SK-N-SH treated with all-trans-retinoic acid at 6 μM for 48 hours (cell line): ENCODE data around the gene MYH7B.

Experiments
- ATAC-seq: fragments of 200-7000 bp; cut with Tn5 transposase; 3 replicates; pipeline ENCODE4 v1.9.1; 2020; ENCODE audit warnings: mild to moderate bottlenecking, moderate library complexity
- ARNTL ChIP-seq: fragments of 450-650 bp; formaldehyde crosslinking; IDR thresholded peaks from 2 replicates; pipeline ENCODE4 v1.5.0; 2020; ENCODE audit warnings: low read depth, mild to moderate bottlenecking, moderate library complexity, borderline replicate concordance
- CREB5 ChIP-seq: fragments of 250-450 bp; sonication (Bioruptor Pico); IDR thresholded peaks from 2 replicates; pipeline ENCODE4 v1.5.1; 2020; ENCODE audit warnings: low read depth, mild to moderate bottlenecking, moderate library complexity
- CSDC2 ChIP-seq: fragments of 250-450 bp; sonication (Bioruptor Pico); IDR thresholded peaks from 2 replicates; pipeline ENCODE4 v1.5.0; 2020; ENCODE audit warnings: mild to moderate bottlenecking, moderate library complexity
- CSRNP3 ChIP-seq: fragments of 250-450 bp; sonication (Bioruptor Pico); IDR thresholded peaks from 2 replicates; pipeline ENCODE4 v1.5.1; 2021; ENCODE audit warnings: mild to moderate bottlenecking, moderate library complexity
- ESRRG ChIP-seq: fragments of 250-450 bp; sonication (Bioruptor Pico); IDR thresholded peaks from 2 replicates; pipeline ENCODE4 v1.6.1; 2021; ENCODE audit warnings: mild to moderate bottlenecking
- GLIS3 ChIP-seq: fragments of 250-450 bp; sonication (Bioruptor Pico); IDR thresholded peaks from 2 replicates; pipeline ENCODE4 v1.5.0; 2020; ENCODE audit warnings: mild to moderate bottlenecking, moderate library complexity
- ISL1 ChIP-seq: fragments of 250-450 bp; sonication (Bioruptor Pico); IDR thresholded peaks from 2 replicates; pipeline ENCODE4 v2.1.2; 2022; ENCODE audit warnings: mild to moderate bottlenecking, moderate library complexity
- PPARA ChIP-seq: fragments of 250-450 bp; sonication (Bioruptor Pico); IDR thresholded peaks from 2 replicates; pipeline ENCODE4 v1.5.0; 2020; ENCODE audit warnings: mild to moderate bottlenecking, borderline replicate concordance
- RARB ChIP-seq: fragments of 250-450 bp; sonication (Bioruptor Pico); IDR thresholded peaks from 2 replicates; pipeline ENCODE4 v1.8.0; 2021; ENCODE audit warnings: mild to moderate bottlenecking, moderate library complexity
- SNAI2 ChIP-seq: fragments of 250-450 bp; sonication (Bioruptor Pico); IDR thresholded peaks from 2 replicates; pipeline ENCODE4 v1.5.0; 2020; ENCODE audit warnings: mild to moderate bottlenecking, moderate library complexity
- TCF4 ChIP-seq: fragments of 250-450 bp; sonication (Bioruptor Pico); IDR thresholded peaks from 2 replicates; pipeline ENCODE4 v1.8.0; 2021; ENCODE audit warnings: mild to moderate bottlenecking, moderate library complexity, borderline replicate concordance
- TOX ChIP-seq: fragments of 250-450 bp; sonication (Bioruptor Pico); IDR thresholded peaks from 2 replicates; pipeline ENCODE4 v1.8.0; 2021; ENCODE audit warnings: mild to moderate bottlenecking, moderate library complexity, borderline replicate concordance
- ZFP3 ChIP-seq: fragments of 250-450 bp; sonication (Bioruptor Pico); IDR thresholded peaks from 2 replicates; pipeline ENCODE4 v1.5.0; 2020; ENCODE audit warnings: mild to moderate bottlenecking, moderate library complexity
- ZFP30 ChIP-seq: fragments of 450-650 bp; formaldehyde crosslinking; IDR thresholded peaks from 2 replicates; pipeline ENCODE4 v1.5.0; 2022; ENCODE audit warnings: mild to moderate bottlenecking, moderate library complexity
- ZNF70 ChIP-seq: fragments of 450-650 bp; formaldehyde crosslinking; IDR thresholded peaks from 2 replicates; pipeline ENCODE4 v1.5.0; 2020; ENCODE audit warnings: mild to moderate bottlenecking, moderate library complexity
- ZNF8 ChIP-seq: fragments of 450-650 bp; formaldehyde crosslinking; IDR thresholded peaks from 2 replicates; pipeline ENCODE4 v1.5.0; 2020; ENCODE audit warnings: mild to moderate bottlenecking, moderate library complexity
- TF ChIP-seq, protein P1 (sequence below): fragments of 250-450 bp; sonication (Bioruptor Pico); IDR thresholded peaks from 2 replicates; pipeline ENCODE4 v1.5.0; 2020; ENCODE audit warnings: mild to moderate bottlenecking, moderate library complexity

The MYH7B gene

GRCh38 chr20:34983089-34983820, 27.6 kb downstream of the MYH7B start:
- ATAC-seq, result no peak
- TF ChIP-seq SNAI2, result no peak
- TF ChIP-seq, all 23 proteins: peak for 0

GRCh38 chr20:34983995-34984735, 28.5 kb downstream of the MYH7B start:
- no peak for ATAC-seq

DNA sequence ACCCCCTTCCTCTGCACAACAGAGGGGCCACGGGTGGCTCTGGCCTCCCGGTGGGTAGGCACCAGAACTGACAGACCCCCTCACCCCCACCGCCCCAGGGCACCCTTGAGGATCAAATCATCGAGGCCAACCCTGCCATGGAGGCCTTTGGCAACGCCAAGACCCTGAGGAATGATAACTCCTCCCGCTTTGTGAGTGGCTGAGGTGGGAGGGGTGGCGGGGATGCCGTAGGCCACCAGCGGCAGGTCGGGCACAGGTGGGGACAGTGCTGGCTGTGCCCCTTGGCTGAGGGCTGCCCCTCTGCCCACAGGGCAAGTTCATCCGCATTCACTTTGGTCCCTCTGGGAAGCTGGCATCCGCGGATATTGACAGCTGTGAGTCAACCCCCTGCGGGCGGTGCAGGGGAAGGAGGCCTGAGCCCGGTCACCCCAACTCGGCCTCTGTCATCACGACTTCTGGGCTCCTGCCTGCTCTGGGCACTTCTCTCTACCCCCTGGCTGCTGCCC, 29.1 kb downstream of the MYH7B start:
- TF ChIP-seq ISL1, result no peak
- no peak; the same call in 1 of the 3 replicates for ATAC-seq

More at GRCh38 chr20:34983995-34984735, 28.5 kb downstream of the MYH7B start:
- TF ChIP-seq CSDC2 (CRISPR knock-in tag) (no peak), SNAI2 (no peak), ZFP30 (no peak), ISL1 (no peak), RARB (CRISPR knock-in tag) (no peak), ESRRG (no peak), TCF4 (CRISPR knock-in tag) (no peak)
- TF ChIP-seq, all 23 proteins: peak for 0

DNA sequence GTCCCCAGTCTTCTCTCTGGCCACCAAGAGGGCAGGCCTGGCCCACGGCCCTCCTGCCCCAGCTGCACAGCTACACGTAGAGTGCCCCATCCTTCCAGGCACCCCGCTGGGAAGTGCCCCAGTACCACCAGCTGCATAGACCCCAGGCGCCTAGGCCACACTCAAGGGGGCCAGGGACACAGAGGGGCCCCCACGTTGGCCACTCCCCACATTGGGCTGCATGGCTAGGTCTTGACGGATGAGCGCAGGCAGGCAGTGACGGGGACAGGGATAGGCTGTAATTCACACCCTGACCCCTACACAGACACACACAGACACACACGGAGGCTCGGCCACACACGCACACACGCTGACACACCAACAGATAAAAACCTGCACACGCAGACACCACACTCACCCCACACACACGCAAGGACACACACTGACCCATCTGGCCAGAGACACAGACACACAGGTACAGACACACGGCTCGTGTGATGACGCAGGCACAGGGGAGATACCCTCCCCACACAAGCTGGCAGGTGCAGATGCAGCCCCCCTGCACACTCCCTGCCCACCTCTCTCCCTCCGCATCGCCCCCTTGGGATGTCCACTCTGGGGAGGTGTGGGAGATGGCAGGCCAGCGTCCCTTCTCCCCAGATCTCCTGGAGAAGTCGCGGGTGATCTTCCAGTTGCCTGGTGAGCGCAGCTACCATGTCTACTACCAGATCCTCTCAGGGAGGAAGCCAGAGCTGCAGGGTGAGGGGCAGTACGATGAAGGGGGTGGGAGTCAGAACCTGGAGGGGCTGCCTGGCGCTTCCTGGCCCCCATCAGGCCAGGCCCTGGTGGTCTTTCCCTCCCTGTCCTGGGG, 30.0 kb downstream of the MYH7B start:
- no peak for ATAC-seq

DNA sequence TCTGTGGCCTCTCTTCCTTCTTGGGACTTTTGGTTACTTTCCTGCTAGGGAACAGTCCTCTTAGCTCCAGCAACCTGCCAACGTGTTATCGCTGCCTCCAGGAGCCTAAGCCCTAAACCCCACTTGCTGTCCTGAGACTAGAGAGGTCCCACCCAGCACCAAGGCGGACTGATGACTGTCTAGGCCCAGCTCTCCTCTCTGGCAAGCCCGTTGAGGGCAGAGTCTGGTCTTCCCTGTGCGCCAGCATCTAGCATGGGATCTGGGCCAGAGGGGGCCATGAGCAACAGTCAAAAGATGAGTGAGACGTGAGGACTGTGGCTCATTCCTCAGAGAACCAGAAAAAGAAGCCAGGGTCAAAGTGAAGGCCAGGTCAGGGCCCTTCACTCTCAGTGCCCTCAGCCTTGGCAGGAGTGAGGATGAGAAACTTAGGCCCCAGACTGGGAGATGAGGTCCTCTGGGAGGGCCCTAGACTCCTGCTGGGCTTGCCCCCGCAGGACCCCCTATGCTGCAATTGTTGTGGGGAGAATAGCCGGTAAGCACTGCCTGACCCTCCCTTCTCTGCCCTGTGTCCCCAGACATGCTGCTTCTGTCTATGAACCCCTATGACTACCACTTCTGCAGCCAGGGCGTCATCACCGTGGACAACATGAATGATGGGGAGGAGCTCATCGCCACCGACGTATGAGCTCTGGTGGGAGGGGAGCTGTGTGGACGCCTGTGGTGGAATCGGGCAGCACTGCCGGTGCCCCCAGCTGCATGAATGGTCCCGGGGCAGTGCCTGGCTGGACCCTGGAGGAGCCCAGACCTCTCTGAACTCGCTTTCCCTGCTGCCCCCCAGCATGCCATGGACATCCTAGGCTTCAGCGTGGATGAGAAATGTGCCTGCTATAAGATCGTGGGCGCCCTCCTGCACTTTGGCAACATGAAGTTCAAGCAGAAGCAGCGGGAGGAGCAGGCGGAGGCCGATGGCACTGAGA, 30.9 kb downstream of the MYH7B start:
- peak; percentile 6; the same call in 1 of the 3 replicates for ATAC-seq
- TF ChIP-seq SNAI2 (no peak), ISL1 (no peak), CREB5 (CRISPR knock-in tag) (no peak), ESRRG (no peak), ZNF8 (CRISPR knock-in tag) (no peak), ARNTL (CRISPR knock-in tag) (no peak), TCF4 (CRISPR knock-in tag) (no peak), ZNF70 (CRISPR knock-in tag) (no peak), ZFP30 (no peak), GLIS3 (CRISPR knock-in tag) (no peak), ZFP3 (CRISPR knock-in tag) (no peak), CSDC2 (CRISPR knock-in tag) (no peak), TOX (no peak), PPARA (no peak), CSRNP3 (no peak)

More for the DNA sequence above, 30.0 kb downstream of the MYH7B start:
- TF ChIP-seq, protein P1, sequence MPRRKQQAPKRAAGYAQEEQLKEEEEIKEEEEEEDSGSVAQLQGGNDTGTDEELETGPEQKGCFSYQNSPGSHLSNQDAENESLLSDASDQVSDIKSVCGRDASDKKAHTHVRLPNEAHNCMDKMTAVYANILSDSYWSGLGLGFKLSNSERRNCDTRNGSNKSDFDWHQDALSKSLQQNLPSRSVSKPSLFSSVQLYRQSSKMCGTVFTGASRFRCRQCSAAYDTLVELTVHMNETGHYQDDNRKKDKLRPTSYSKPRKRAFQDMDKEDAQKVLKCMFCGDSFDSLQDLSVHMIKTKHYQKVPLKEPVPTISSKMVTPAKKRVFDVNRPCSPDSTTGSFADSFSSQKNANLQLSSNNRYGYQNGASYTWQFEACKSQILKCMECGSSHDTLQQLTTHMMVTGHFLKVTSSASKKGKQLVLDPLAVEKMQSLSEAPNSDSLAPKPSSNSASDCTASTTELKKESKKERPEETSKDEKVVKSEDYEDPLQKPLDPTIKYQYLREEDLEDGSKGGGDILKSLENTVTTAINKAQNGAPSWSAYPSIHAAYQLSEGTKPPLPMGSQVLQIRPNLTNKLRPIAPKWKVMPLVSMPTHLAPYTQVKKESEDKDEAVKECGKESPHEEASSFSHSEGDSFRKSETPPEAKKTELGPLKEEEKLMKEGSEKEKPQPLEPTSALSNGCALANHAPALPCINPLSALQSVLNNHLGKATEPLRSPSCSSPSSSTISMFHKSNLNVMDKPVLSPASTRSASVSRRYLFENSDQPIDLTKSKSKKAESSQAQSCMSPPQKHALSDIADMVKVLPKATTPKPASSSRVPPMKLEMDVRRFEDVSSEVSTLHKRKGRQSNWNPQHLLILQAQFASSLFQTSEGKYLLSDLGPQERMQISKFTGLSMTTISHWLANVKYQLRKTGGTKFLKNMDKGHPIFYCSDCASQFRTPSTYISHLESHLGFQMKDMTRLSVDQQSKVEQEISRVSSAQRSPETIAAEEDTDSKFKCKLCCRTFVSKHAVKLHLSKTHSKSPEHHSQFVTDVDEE, result no peak
- TF ChIP-seq TCF4 (CRISPR knock-in tag), result no peak
- TF ChIP-seq ZFP3 (CRISPR knock-in tag), result no peak
- TF ChIP-seq CREB5 (CRISPR knock-in tag), result no peak
- TF ChIP-seq ESRRG, result no peak
- no peak for TF ChIP-seq TOX
- TF ChIP-seq ZFP30, result no peak
- no peak for TF ChIP-seq RARB (CRISPR knock-in tag)
- no peak for TF ChIP-seq ZNF8 (CRISPR knock-in tag)
- TF ChIP-seq ISL1, result no peak
